ENCODE results near the gene ARHGEF19.

The ARHGEF19 gene

DNA sequence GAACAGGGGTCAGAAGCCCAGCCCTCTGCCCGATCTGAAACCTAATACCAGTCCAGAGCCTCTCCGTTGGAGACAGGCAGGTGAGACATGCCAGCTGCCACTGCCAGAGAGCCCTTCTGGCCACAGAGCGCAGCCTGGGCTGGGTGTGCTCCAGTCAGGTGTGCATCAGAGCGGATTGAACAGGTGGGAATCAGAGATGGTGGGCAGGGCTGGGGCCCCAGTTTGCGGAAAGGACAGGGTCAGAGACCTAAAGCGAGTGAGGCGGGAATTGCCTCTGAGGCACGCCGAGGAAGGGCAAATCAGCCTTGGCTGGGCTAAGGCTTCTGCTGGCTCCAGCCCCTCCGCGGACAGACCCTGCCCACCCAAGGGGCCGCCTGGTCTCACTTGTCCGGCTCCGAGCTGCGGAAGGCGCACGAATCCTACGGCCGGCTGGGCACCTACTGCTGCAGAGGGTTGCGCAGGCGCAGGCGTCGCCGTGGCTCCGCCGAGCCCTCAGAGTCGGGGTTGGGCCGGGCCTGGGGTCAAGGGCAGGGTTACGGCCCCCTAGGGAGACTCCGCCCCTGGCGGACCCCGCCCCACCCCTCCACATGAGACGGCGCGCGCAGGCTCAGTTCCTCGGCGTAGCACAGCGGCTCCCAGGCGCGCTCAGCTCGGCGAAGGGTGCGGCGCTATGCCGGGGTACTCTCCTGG, 14.2 kb upstream of the ARHGEF19 start:
- no peak for TF ChIP-seq ZNF70 (CRISPR knock-in tag; IDR thresholded peaks at IDR 0.05)
- TF ChIP-seq, protein P1, sequence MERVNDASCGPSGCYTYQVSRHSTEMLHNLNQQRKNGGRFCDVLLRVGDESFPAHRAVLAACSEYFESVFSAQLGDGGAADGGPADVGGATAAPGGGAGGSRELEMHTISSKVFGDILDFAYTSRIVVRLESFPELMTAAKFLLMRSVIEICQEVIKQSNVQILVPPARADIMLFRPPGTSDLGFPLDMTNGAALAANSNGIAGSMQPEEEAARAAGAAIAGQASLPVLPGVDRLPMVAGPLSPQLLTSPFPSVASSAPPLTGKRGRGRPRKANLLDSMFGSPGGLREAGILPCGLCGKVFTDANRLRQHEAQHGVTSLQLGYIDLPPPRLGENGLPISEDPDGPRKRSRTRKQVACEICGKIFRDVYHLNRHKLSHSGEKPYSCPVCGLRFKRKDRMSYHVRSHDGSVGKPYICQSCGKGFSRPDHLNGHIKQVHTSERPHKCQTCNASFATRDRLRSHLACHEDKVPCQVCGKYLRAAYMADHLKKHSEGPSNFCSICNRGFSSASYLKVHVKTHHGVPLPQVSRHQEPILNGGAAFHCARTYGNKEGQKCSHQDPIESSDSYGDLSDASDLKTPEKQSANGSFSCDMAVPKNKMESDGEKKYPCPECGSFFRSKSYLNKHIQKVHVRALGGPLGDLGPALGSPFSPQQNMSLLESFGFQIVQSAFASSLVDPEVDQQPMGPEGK (CRISPR knock-in tag; IDR thresholded peaks at IDR 0.05; ENCODE audit: borderline replicate concordance), result no peak
- TF ChIP-seq CREB5 (CRISPR knock-in tag; IDR thresholded peaks at IDR 0.05; ENCODE audit: low read depth), result no peak
- no peak for TF ChIP-seq TCF4 (CRISPR knock-in tag; IDR thresholded peaks at IDR 0.05; ENCODE audit: borderline replicate concordance)
- TF ChIP-seq ESRRG (CRISPR knock-in tag; IDR thresholded peaks at IDR 0.05), result no peak
- no peak for TF ChIP-seq CSDC2 (CRISPR knock-in tag; IDR thresholded peaks at IDR 0.05)
- TF ChIP-seq SNAI2 (CRISPR knock-in tag; IDR thresholded peaks at IDR 0.05), result no peak
- TF ChIP-seq ARNTL (CRISPR knock-in tag; IDR thresholded peaks at IDR 0.05; ENCODE audit: borderline replicate concordance, low read depth), result no peak
- no peak for TF ChIP-seq ZC3H10 (CRISPR knock-in tag; IDR thresholded peaks at IDR 0.05)
- no peak for TF ChIP-seq TOX (CRISPR knock-in tag; IDR thresholded peaks at IDR 0.05; ENCODE audit: borderline replicate concordance)
- TF ChIP-seq OSR1 (CRISPR knock-in tag; IDR thresholded peaks at IDR 0.05), result no peak
- TF ChIP-seq, protein P2, sequence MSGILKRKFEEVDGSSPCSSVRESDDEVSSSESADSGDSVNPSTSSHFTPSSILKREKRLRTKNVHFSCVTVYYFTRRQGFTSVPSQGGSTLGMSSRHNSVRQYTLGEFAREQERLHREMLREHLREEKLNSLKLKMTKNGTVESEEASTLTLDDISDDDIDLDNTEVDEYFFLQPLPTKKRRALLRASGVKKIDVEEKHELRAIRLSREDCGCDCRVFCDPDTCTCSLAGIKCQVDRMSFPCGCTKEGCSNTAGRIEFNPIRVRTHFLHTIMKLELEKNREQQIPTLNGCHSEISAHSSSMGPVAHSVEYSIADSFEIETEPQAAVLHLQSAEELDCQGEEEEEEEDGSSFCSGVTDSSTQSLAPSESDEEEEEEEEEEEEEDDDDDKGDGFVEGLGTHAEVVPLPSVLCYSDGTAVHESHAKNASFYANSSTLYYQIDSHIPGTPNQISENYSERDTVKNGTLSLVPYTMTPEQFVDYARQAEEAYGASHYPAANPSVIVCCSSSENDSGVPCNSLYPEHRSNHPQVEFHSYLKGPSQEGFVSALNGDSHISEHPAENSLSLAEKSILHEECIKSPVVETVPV (CRISPR knock-in tag; IDR thresholded peaks at IDR 0.05), result no peak
- TF ChIP-seq RARB (CRISPR knock-in tag; IDR thresholded peaks at IDR 0.05), result no peak
- no peak for TF ChIP-seq ZNF8 (CRISPR knock-in tag; IDR thresholded peaks at IDR 0.05)
- no peak for TF ChIP-seq ISL1 (CRISPR knock-in tag; IDR thresholded peaks at IDR 0.05)
- no peak for ATAC-seq

DNA sequence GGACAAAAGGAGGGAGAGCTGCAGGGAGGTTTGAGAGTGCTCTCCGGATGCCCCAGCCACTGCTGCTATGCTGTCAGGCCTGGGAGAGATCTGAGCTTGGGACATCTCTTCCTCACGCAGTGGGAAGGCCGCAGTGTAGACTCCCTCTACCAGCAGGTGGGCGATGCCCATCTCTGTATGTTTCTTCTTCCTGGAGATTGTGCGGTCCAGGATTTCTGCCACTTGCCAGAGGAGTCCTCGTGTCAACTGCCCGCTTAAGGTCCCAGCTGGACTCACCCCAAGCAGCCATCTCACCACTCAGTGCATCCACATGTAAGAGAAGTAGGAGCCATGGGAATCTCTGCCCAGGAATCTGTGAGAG, 13.7 kb upstream of the ARHGEF19 start:
- no peak for ATAC-seq
- no peak for TF ChIP-seq TCF4 (CRISPR knock-in tag; IDR thresholded peaks at IDR 0.05; ENCODE audit: borderline replicate concordance)
- no peak for TF ChIP-seq ZFP3 (CRISPR knock-in tag; IDR thresholded peaks at IDR 0.05)
- no peak for TF ChIP-seq ISL1 (CRISPR knock-in tag; IDR thresholded peaks at IDR 0.05)
- TF ChIP-seq ZFP30 (CRISPR knock-in tag; IDR thresholded peaks at IDR 0.05), result no peak
- TF ChIP-seq ZC3H10 (CRISPR knock-in tag; IDR thresholded peaks at IDR 0.05), result no peak
- TF ChIP-seq, protein P2 (CRISPR knock-in tag; IDR thresholded peaks at IDR 0.05), result no peak
- no peak for TF ChIP-seq BACH2 (CRISPR knock-in tag; IDR thresholded peaks at IDR 0.05; ENCODE audit: borderline replicate concordance)
- no peak for TF ChIP-seq TSHZ2 (CRISPR knock-in tag; IDR thresholded peaks at IDR 0.05)
- no peak for TF ChIP-seq CSDC2 (CRISPR knock-in tag; IDR thresholded peaks at IDR 0.05)
- TF ChIP-seq TOX (CRISPR knock-in tag; IDR thresholded peaks at IDR 0.05; ENCODE audit: borderline replicate concordance), result no peak
- no peak for TF ChIP-seq ESRRG (CRISPR knock-in tag; IDR thresholded peaks at IDR 0.05)
- TF ChIP-seq ZNF70 (CRISPR knock-in tag; IDR thresholded peaks at IDR 0.05), result no peak
- TF ChIP-seq, protein P3, sequence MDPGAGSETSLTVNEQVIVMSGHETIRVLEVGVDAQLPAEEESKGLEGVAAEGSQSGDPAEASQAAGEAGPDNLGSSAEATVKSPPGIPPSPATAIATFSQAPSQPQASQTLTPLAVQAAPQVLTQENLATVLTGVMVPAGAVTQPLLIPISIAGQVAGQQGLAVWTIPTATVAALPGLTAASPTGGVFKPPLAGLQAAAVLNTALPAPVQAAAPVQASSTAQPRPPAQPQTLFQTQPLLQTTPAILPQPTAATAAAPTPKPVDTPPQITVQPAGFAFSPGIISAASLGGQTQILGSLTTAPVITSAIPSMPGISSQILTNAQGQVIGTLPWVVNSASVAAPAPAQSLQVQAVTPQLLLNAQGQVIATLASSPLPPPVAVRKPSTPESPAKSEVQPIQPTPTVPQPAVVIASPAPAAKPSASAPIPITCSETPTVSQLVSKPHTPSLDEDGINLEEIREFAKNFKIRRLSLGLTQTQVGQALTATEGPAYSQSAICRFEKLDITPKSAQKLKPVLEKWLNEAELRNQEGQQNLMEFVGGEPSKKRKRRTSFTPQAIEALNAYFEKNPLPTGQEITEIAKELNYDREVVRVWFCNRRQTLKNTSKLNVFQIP (CRISPR knock-in tag; IDR thresholded peaks at IDR 0.05; ENCODE audit: borderline replicate concordance, low read depth), result no peak
- TF ChIP-seq SNAI2 (CRISPR knock-in tag; IDR thresholded peaks at IDR 0.05), result no peak
- TF ChIP-seq, protein P1 (CRISPR knock-in tag; IDR thresholded peaks at IDR 0.05; ENCODE audit: borderline replicate concordance), result no peak
- TF ChIP-seq GLIS3 (CRISPR knock-in tag; IDR thresholded peaks at IDR 0.05), result no peak
- TF ChIP-seq PPARA (CRISPR knock-in tag; IDR thresholded peaks at IDR 0.05; ENCODE audit: borderline replicate concordance), result no peak
- TF ChIP-seq ARNTL (CRISPR knock-in tag; IDR thresholded peaks at IDR 0.05; ENCODE audit: borderline replicate concordance, low read depth), result no peak
